K562 (cell line): ENCODE measurements around the gene AJM1. TPM values are rescaled to one million over a fixed set of nuclear protein-coding genes. Genes with fewer than 3 reads are reported as not detected.

Experiments
- BACH1 ChIP-seq: fragments of 200-800 bp; sonication (Bioruptor generic); IDR thresholded peaks from 2 replicates; pipeline ENCODE4 v1.6.1; 2016; ENCODE audit warnings: missing genetic modification characterization, missing compliant biosample characterization
- BMI1 ChIP-seq: fragments of 150-350 bp; IDR thresholded peaks from 2 replicates; pipeline ENCODE4 v1.6.1; 2014; ENCODE audit warnings: low read length
- CBX3 ChIP-seq, 2 experiments: IDR thresholded peaks; 1 replicate in 1 of 2; 2 replicates in 1 of 2; pipeline ENCODE4 v1.6.1; 2012; ENCODE audit warnings: inconsistent platforms in 2 of 2, low read length in 2 of 2, borderline replicate concordance in 1 of 2, control low read depth in 1 of 2
- EHMT2 ChIP-seq: fragments of 450-650 bp; IDR thresholded peaks from 2 replicates; pipeline ENCODE4 v1.6.1; 2018; ENCODE audit warnings: antibody characterized with exemption
- FOXP1 ChIP-seq: sonication (generic); formaldehyde crosslinking; IDR thresholded peaks from 2 replicates; pipeline ENCODE4 v1.8.0; 2022; ENCODE audit warnings: mild to moderate bottlenecking, missing genetic modification reagents
- HLTF ChIP-seq: fragments of 450-650 bp; IDR thresholded peaks from 2 replicates; pipeline ENCODE4 v1.6.1; 2016
- HMG20A ChIP-seq: fragments of 450-650 bp; formaldehyde crosslinking; conservative IDR thresholded peaks from 2 replicates; pipeline ENCODE4 v1.4.0; 2020; ENCODE audit warnings: mild to moderate bottlenecking, mixed read lengths
- RHOXF2B ChIP-seq: fragments of 250-450 bp; sonication (Bioruptor Pico); conservative IDR thresholded peaks from 2 replicates; pipeline ENCODE4 v1.5.1; 2021
- SMAD1 ChIP-seq: fragments of 150-350 bp; IDR thresholded peaks from 2 replicates; pipeline ENCODE4 v1.6.1; 2014; ENCODE audit warnings: low read length, low read depth; ENCODE audit not compliant: partially characterized antibody
- XRCC4 ChIP-seq: IDR thresholded peaks from one replicate; pipeline ENCODE4 v1.6.1; 2011; ENCODE audit not compliant: insufficient read depth, insufficient read length; ENCODE audit errors: extremely low read depth
- ZNF668 ChIP-seq: fragments of 250-450 bp; sonication (Bioruptor Pico); IDR thresholded peaks from 2 replicates; pipeline ENCODE4 v1.8.0; 2022; ENCODE audit warnings: mild to moderate bottlenecking, inconsistent platforms
- polyA plus RNA-seq, 8 experiments: library from polyadenylated mRNA; depleted of rRNA in 4 of 8; stranded (reverse) in 5 of 8; unstranded in 3 of 8; fragments of >200 nt; fragmentation: Nextera tagmentation in 2 of 8; fragmentation: Illumina TruSeq in 1 of 8; extraction: Ambion mirVana in 2 of 8; extraction: Trizol in 1 of 8; gene quantifications; 2 replicates each; pipeline versions ENCODE4 v1.2.1 to v1.2.3, GENCODE V29; 2011 to 2014; ENCODE audit warnings: inconsistent platforms in 1 of 8, missing spikeins in 1 of 8
- total RNA-seq, 7 experiments: library from RNA; depleted of rRNA in 6 of 7; stranded (reverse); fragments of >200 nt in 6 of 7; fragmentation: Illumina TruSeq in 2 of 7; extraction: Trizol in 2 of 7; gene quantifications; 2 replicates each; pipeline versions ENCODE4 v1.2.1 to v1.2.3, GENCODE V29; 2011 to 2021; ENCODE audit warnings: low replicate concordance in 1 of 7
- TF ChIP-seq, protein P1 (sequence below): fragments of 250-450 bp; sonication (Bioruptor Pico); IDR thresholded peaks from 2 replicates; pipeline ENCODE4 v1.8.0; 2021; ENCODE audit warnings: mild to moderate bottlenecking, moderate library complexity
- TF ChIP-seq, protein P2 (sequence below): fragments of 450-650 bp; IDR thresholded peaks from 2 replicates; pipeline ENCODE4 v1.6.1; 2017; ENCODE audit warnings: mild to moderate bottlenecking, moderate library complexity
- TF ChIP-seq, protein P3 (sequence below): IDR thresholded peaks from 2 replicates; pipeline ENCODE4 v1.6.1; 2011; ENCODE audit not compliant: insufficient read length; ENCODE audit errors: extremely low read depth
- TF ChIP-seq, protein P4 (sequence below): sonication (generic); formaldehyde crosslinking; IDR thresholded peaks from 2 replicates; pipeline ENCODE4 v1.8.0; 2022; ENCODE audit warnings: missing genetic modification reagents, mild to moderate bottlenecking, moderate library complexity, borderline replicate concordance
- TF ChIP-seq, protein P5 (sequence below): fragments of 150-350 bp; conservative IDR thresholded peaks from 2 replicates; pipeline ENCODE4 v1.6.1; 2014; ENCODE audit warnings: low read length
- TF ChIP-seq, protein P6 (sequence below): fragments of 250-450 bp; sonication (Bioruptor Pico); IDR thresholded peaks from 2 replicates; pipeline ENCODE4 v1.9.0; 2021; ENCODE audit warnings: mild to moderate bottlenecking, inconsistent platforms

Gene AJM1
- total and polyA plus RNA-seq, 9 of the 15 experiments (the other 6 are each of a cell fraction or from before 2014, with no cell fraction given) = 0.01 to 3.7 (median 0.65) TPM; not detected in 1

DNA sequence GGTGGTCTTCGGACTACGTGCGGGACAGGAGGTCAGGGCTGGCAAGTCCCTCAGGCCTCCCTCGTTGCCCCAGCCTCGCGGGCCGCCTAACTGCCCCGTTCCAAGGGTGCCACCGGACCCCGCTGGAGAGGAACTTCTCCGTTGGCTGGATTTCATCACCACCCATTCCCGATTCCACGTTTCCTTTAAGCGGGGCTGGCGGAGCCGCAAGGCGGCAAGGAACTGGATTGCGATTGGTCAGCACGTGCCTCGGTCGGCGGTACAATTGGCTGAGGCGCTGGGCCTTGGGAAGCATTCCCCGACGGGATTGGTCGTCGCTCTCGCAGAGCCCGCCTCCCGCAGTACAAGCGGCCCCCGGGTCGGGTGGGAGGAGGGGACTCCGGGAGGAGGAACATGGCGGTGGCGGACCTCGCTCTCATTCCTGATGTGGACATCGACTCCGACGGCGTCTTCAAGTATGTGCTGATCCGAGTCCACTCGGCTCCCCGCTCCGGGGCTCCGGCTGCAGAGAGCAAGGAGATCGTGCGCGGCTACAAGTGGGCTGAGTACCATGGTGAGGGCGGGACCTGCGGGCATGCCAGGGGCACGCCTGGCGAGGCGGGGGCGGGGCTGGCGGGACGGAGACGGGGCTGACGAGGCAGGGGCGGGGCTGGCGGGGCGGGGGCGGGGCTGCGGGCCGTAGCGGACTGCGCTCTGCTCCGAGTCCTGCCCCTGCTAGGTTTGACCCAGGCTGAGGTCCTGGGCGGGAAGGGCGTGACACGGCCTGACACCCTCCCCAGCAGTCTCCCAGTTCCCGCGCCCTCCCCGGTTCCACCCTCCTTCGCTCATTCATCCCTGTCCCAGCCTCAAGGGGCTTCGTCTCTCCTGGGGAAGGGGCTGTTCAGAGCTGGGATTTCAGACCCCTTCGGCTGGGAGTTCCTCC, 7.0 kb downstream of the AJM1 start, which contains the start of gene PHPT1 (continued):
- TF ChIP-seq, protein P1, sequence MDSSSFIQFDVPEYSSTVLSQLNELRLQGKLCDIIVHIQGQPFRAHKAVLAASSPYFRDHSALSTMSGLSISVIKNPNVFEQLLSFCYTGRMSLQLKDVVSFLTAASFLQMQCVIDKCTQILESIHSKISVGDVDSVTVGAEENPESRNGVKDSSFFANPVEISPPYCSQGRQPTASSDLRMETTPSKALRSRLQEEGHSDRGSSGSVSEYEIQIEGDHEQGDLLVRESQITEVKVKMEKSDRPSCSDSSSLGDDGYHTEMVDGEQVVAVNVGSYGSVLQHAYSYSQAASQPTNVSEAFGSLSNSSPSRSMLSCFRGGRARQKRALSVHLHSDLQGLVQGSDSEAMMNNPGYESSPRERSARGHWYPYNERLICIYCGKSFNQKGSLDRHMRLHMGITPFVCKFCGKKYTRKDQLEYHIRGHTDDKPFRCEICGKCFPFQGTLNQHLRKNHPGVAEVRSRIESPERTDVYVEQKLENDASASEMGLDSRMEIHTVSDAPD = no peak
- TF ChIP-seq, protein P2, sequence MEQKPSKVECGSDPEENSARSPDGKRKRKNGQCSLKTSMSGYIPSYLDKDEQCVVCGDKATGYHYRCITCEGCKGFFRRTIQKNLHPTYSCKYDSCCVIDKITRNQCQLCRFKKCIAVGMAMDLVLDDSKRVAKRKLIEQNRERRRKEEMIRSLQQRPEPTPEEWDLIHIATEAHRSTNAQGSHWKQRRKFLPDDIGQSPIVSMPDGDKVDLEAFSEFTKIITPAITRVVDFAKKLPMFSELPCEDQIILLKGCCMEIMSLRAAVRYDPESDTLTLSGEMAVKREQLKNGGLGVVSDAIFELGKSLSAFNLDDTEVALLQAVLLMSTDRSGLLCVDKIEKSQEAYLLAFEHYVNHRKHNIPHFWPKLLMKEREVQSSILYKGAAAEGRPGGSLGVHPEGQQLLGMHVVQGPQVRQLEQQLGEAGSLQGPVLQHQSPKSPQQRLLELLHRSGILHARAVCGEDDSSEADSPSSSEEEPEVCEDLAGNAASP = no peak
- TF ChIP-seq SMAD1 (no peak), XRCC4 (no peak), HMG20A (CRISPR knock-in tag) (no peak), EHMT2 (no peak), RHOXF2B (CRISPR knock-in tag) (no peak), CBX3 (IDR thresholded peaks at IDR 0.05; ENCODE audit: borderline replicate concordance in 1 of 2, low read length in 2 of 2) (no peak), FOXP1 (CRISPR knock-in tag) (no peak; the same call in 1 of the 2 replicates), HLTF (no peak), ZNF668 (CRISPR knock-in tag) (no peak), BACH1 (no peak), BMI1 (no peak)
- TF ChIP-seq, protein P3, sequence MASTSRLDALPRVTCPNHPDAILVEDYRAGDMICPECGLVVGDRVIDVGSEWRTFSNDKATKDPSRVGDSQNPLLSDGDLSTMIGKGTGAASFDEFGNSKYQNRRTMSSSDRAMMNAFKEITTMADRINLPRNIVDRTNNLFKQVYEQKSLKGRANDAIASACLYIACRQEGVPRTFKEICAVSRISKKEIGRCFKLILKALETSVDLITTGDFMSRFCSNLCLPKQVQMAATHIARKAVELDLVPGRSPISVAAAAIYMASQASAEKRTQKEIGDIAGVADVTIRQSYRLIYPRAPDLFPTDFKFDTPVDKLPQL = no peak
- TF ChIP-seq, protein P4, sequence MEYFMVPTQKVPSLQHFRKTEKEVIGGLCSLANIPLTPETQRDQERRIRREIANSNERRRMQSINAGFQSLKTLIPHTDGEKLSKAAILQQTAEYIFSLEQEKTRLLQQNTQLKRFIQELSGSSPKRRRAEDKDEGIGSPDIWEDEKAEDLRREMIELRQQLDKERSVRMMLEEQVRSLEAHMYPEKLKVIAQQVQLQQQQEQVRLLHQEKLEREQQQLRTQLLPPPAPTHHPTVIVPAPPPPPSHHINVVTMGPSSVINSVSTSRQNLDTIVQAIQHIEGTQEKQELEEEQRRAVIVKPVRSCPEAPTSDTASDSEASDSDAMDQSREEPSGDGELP (CRISPR knock-in tag) = peak; percentile 56
- TF ChIP-seq, protein P5, sequence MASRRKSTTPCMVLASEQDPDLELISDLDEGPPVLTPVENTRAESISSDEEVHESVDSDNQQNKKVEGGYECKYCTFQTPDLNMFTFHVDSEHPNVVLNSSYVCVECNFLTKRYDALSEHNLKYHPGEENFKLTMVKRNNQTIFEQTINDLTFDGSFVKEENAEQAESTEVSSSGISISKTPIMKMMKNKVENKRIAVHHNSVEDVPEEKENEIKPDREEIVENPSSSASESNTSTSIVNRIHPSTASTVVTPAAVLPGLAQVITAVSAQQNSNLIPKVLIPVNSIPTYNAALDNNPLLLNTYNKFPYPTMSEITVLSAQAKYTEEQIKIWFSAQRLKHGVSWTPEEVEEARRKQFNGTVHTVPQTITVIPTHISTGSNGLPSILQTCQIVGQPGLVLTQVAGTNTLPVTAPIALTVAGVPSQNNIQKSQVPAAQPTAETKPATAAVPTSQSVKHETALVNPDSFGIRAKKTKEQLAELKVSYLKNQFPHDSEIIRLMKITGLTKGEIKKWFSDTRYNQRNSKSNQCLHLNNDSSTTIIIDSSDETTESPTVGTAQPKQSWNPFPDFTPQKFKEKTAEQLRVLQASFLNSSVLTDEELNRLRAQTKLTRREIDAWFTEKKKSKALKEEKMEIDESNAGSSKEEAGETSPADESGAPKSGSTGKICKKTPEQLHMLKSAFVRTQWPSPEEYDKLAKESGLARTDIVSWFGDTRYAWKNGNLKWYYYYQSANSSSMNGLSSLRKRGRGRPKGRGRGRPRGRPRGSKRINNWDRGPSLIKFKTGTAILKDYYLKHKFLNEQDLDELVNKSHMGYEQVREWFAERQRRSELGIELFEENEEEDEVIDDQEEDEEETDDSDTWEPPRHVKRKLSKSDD = no peak
- TF ChIP-seq, protein P6, sequence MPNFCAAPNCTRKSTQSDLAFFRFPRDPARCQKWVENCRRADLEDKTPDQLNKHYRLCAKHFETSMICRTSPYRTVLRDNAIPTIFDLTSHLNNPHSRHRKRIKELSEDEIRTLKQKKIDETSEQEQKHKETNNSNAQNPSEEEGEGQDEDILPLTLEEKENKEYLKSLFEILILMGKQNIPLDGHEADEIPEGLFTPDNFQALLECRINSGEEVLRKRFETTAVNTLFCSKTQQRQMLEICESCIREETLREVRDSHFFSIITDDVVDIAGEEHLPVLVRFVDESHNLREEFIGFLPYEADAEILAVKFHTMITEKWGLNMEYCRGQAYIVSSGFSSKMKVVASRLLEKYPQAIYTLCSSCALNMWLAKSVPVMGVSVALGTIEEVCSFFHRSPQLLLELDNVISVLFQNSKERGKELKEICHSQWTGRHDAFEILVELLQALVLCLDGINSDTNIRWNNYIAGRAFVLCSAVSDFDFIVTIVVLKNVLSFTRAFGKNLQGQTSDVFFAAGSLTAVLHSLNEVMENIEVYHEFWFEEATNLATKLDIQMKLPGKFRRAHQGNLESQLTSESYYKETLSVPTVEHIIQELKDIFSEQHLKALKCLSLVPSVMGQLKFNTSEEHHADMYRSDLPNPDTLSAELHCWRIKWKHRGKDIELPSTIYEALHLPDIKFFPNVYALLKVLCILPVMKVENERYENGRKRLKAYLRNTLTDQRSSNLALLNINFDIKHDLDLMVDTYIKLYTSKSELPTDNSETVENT = peak; percentile 76; the same call in 1 of the 2 replicates
